GM18870 (cell line): ENCODE data around the gene KRTAP10-10.
"Not testable (repeated sequence)": the region's sequence is repeated elsewhere in the genome, so short reads cannot be mapped to it uniquely, and the experiment has no call there.

ENCODE experiments used
- ATAC-seq: cut with Tn5 transposase; IDR thresholded peaks from one replicate; pipeline ENCODE4 v1.9.1; 2021; ENCODE audit warnings: moderate library complexity; ENCODE audit not compliant: unreplicated experiment

Gene KRTAP10-10, protein sequence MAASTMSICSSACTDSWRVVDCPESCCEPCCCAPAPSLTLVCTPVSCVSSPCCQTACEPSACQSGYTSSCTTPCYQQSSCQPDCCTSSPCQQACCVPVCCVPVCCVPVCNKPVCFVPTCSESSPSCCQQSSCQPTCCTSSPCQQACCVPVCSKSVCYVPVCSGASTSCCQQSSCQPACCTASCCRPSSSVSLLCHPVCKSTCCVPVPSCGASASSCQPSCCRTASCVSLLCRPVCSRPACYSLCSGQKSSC

DNA sequence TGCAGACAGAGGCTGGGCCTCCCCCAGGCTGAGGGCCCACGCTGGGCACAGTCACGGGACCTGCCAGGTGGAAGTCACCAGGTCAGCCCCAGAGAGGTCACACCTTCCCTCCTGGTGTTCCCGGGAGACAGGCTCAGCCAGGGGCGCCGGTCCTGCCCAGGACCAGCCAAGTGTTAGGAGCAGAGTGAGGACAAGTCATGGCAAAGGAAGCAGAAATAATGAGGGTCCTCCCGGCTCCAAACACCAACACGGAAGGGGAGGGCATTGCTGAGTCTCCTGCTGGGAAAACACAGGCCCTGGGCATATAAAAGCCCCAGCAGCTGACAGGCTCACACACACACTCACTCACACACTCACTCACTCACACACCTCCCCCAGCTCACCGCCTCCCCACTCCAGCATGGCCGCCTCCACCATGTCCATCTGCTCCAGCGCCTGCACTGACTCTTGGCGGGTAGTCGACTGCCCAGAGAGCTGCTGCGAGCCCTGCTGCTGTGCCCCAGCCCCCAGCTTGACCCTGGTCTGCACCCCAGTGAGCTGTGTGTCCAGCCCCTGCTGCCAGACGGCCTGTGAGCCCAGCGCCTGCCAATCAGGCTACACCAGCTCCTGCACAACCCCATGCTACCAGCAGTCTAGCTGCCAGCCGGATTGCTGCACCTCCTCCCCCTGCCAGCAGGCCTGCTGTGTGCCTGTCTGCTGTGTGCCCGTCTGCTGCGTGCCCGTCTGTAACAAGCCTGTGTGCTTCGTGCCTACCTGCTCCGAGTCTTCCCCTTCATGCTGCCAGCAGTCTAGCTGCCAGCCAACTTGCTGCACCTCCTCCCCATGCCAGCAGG lies at the start of gene KRTAP10-10:
Gene KRTAP10-10, plus strand, starts transcription at position 339 of the 833 bp plus-strand sequence. Its CDS starts 62 bp downstream, at position 401.
- ATAC-seq: no peak

DNA sequence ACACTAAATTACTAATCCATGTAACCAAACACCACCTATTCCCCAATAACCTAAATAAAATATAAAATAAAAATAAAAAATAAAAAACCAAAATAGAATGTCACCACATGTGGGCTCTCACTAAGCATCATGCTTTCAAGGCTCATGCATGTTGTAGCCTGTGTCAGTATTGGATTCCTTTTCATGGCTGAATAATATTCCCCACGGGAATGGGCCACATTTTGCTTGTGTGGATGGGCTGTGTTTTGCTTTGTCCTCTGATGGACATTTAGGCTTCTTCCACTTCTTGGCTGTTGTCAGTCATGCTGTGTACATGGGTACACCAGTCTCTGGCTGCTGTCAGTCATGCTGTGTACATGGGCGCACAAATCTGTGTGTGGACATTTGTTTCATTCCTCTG lies 48.1 kb upstream of the KRTAP10-10 start:
- ATAC-seq: no peak

DNA sequence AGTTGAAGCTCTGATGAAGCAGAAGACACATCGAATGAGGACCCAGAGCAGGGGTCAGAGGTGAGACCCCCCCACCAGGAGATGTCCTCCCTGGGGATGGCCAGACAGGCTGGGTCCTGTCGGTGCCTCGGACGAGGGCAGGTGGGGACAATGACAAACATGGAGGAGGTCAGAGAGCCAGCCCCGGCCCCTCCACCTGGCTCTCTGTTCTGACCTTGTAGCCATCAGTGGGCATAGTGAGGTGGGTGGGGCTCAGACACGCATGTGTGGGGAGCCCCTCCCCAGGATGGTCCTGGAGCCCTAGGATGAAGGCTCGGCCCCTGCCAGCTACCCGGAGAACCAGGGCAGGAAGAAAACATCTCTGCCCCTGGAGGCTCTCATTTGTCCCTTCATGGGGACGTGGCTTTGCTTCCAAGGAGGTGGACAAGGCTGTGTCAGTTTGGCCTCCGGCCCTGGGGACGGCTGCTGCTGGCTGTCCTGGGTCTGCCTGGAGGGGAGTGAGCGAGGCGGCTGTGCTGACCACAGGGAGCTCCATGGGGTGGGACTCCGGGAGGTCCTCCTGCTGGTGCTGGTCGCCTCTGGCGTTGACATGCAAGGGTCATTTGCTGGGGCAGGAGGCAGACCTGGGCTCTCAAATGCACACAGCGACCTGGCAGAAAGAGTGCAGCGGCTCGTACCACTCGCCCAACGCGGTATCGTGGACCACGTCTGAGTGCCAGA lies 47.4 kb upstream of the KRTAP10-10 start:
- ATAC-seq: no peak

DNA sequence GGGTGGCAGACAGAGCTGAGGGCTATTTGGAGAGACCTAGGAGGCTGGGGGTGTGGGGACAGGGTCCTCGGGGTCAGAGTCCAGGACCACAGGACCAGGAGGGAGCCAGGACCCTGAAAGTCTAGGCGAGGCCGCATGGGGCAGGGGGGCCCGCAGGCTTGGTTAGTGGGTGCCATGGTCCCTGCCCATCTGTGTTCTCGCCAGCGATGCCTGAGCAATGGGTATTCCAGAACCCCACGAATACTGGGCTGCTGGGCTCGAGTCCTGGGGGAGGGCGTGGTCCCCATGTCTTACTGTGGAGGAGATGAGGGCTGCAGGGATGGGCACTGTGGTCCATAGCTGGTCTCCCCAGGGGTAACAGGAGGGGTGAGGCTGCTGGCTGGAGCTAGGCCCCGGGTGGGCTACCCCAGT lies 46.8 kb upstream of the KRTAP10-10 start:
- ATAC-seq: no peak

DNA sequence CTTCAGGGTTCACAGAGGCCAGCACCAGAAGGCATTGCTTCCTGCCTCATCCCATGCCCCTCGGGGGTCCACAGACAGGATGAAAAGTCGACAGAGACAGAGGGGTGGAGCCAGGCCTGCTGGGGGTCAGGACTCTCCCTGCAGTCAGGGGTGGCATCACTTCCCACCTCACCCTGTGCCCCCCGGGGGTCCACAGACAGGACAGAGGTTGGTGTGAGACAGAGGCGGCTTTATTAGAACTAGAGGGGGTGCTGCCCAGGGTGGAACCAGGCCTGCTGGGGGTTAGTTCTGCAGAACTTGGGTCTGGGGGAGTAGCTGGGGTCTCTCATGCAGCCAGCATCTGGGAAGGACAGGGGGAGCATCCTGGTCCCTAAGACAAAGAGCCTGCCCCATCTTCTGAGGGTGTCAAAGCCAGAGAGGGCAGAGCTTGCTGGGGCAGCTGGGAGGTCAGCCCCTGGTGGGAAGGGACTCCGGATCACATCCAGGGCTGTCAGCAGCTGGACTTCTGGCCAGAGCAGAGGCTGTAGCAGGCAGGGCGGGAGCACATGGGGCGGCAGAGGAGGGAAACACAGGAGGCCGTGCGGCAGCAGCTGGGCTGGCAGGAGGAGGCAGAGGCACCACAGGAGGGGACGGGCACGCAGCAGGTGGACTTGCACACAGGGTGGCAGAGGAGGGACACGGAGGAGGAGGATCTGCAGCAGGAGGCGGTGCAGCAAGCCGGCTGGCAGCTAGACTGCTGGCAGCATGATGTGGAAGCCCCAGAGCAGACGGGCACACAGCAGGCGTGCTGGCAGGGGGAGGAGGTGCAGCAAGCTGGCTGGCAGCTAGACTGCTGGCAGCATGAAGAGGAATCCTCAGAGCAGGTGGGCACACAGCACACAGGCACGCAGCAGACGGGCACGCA lies 46.0 kb upstream of the KRTAP10-10 start:
- not testable (repeated sequence) for ATAC-seq

DNA sequence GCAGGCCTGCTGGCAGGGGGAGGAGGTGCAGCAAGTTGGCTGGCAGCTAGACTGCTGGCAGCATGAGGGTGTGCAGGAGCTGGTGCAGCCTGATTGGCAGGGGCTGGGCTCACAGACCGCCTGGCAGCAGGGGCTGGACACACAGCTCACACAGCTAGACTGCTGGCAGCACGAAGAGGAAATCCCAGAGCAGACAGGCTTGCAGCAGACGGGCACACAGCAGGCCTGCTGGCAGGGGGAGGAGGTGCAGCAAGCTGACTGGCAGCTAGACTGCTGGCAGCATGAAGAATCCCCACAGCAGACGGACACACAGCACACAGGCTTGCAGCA lies 45.4 kb upstream of the KRTAP10-10 start:
- ATAC-seq: not testable (repeated sequence)

DNA sequence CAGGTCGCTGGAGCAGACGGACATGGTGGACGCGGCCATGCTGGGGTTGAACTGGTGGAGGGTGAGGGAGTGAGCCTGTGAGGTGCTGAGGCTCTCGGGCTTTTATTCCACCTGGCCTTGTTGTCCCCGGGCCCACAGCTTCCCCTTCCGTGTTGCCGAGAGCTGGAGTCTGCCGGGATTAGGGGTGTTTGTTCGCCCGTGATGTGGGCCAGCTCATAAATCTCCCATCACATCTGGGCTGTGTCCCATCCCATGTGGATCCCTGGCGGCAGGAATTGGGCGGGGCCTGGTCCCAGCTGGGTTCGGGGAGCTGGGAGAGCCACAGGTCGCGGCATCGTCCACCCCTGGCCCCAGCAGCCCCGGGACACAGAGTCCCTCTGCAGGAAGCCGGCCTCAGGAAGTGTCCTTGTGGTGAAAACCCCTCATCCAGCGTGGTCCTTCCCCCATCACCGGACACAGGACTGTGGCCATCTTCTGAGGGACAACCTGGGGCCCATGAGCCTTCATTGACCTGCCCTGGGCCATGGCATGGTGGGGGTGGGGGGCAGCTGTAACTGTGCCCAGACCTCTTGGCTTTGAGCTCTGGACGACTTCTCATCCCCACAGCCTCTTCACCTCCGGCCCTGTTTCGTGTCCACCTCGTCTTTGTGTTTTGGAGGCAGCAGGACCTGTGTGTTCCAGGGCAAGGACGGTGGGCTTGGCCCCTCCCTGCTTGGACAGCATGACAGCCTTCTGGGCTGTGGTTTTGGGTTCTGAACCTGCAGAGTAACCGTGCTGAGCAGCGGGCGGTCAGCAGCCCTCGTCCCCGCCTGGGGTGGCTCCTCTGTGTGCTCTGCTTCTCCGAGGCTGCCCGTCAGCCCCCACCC lies 44.5 kb upstream of the KRTAP10-10 start, which contains the start of gene KRTAP10-6:
Gene KRTAP10-6, minus strand, starts transcription at position 60 of the 866 bp plus-strand sequence. Its CDS starts 21 bp downstream, at position 39.
- ATAC-seq: no peak

DNA sequence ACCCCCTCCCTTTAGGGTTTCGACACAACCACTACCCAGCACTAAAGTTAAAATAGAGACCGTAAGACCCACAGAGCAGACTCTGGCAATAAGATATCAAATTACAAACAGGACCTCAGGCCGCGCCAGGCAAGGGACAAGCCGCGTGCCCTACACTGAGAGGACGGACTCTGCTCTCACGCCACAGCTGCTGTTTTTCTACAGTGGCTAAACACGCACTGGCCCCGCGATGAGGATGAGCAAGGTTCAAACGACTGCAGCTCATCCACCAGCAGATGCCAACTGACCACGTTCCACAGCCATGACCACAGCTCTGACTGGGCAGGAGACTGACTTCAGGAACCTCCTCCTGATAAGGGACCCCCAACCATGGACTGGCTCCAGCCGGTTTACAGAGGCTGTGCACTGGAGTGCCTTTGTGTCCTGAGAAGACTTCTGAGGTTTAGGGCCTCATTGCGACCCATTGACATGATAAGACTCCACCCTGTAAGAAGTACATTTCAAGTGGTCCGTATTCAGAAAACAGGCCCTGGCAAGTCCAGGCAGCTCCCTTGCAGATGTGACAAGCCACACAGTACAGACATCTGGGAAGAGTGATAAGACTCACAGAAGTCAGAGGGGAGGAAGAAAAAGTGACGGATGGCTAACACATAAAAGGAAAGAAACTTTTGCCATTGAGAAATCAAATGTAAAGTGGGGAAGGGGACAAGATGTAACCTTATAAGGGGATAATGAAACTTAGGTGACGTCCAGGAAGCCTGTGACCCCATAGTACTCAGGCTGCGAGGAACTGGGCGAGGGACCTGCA lies 43.4 kb upstream of the KRTAP10-10 start:
- no peak for ATAC-seq

DNA sequence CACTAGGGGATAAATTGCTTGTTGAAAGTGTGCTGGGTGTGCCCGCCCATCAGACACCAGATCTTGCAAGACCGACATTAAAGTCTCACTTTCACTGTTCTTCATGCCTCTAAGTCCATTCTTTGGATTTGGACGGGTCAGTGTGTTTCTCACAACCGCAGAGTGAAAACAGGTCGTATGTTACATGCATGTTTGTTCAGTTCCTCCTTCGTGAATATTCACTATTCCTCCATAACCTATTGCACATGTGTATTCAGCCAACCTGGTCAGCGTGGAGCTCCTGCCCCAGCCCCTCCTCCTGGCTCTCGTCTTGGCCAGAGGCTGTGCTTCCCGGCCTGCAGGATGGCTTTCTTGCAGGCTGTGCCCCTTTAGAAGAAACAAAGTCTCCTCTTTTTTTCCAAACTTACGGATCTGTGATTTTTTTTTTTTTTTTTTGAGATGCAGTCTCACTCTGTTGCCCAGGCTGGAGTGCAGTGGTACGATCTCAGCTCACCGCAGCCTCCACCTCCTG lies 42.7 kb upstream of the KRTAP10-10 start:
- no peak for ATAC-seq

DNA sequence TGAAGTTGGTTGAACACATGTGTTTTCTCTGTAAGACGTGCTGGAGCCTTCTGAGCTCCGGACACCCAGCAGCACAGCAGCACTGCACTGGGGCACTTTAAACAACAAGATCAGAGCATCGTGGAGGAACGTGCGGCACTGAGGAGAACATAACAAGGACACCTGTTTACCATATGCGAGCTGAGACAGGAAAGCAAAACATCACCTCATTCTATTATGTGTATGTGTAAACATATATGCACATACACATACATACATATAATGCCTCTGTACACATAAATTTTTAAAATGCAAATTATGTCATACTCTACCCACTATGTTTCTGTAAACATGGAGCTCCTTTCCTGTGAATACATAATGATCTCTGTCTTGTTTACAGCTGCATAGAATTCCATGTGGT lies 41.6 kb upstream of the KRTAP10-10 start:
- no peak for ATAC-seq

DNA sequence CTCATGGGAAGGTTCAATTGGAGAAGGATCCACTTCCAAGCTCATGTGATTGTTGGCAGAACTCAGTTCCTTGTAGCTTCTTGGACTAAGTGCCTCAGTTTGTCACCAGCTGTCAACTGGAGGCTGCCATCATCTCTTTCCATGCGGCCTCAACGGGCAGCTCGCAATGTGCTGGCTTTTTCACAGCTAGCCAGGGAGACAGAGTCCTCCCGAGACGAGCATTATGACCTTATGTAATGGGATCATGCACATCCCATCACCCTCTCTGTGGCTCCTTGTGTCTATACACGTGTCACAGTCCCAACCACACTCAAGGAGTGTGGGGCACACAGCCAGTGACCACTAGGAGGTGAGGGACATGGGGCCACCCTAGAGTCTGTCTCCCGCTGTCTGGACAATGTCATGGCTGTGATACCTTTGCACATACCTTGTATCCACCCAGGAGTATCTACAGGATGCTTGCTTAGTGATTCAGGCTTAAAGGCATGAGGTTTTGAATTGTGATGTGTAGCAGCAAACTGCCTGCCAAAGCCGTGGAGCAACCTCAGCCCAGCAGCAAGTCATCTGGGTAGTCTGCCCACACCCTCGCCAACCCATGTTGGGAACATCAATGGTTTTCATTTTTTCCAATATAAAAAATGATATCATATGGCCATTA lies 41.0 kb upstream of the KRTAP10-10 start:
- ATAC-seq: no peak

DNA sequence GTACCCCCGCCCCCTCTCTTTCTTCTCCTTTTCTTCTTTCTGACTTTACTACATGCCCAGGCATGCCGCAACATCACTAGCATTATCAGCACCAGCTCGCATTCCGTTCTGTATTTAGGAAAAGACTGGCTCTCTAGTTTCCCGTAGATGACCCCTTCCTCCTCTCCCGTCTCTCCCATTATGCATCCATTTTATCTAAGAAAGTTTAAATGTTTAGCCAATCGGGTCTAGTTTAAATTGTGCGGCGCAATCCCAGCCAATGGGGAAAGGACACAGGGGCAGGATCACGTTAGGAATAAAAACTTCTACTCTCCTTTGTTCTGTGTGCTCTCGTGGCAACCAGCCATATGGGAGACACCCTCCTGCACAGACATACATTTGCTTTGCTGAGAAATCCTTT lies 39.1 kb upstream of the KRTAP10-10 start:
- no peak for ATAC-seq

DNA sequence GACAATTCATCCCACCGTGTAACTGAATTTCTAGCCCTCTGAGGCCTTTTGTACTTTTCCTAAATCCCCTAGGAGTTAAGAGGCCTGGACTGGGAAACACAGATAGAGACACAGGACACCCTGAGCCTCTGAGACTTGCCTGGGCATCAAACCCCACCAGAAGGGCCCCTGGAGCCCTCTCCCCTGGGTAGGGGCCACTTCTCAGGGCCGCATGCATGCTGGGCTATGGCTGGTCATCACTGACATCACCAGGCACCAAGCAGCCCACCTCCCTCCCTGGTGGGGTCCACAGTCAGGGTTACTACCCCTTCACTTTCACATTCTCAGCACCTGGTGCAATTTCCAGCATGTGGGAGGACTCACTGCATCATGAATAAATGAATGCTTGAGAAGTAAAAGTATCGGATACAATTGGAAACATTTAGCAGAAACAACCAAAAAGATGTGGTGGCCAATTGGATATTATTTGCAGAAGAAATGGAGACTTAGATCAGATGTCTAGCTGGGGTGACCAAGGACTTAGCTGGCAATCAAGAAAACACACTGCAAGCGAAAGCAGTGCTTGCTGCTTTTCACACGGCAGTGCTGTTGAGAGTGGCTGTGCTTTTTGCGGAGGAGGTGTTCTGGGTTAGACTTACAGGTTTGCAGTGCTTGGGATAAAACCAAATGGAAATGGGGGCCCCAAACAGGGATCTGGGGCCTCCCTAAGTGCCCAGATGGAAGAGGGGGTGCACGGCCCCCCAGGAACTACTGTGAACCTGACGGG lies 37.7 kb upstream of the KRTAP10-10 start:
- ATAC-seq: no peak

DNA sequence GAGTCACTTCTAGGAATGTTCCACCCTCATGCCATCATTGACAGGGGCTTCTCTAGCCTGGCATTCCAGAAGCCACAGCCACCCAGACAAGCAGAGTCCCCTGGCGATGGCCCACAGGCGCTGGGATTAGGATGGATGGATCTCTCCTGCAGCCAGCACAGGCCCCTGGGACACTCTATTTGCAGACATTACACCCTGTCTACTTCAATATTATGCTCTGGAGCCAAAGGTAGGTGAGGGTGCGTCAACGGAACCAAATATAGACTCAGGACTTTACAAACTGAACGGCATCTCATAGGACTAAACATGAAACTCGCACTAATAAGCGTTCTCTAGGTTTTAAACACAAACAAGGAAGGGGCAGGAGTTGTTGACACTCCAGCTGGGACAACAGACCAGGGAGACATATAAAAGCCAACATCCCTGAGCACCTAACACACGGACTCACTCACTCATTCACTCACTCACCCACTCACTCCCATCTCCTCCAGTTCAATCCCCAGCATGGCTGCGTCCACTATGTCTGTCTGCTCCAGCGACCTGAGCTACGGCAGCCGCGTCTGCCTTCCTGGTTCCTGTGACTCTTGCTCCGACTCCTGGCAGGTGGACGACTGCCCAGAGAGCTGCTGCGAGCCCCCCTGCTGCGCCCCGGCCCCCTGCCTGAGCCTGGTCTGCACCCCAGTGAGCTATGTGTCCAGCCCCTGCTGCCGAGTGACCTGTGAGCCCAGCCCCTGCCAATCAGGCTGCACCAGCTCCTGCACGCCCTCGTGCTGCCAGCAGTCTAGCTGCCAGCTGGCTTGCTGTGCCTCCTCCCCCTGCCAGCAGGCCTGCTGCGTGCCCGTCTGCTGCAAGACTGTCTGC lies 36.8 kb upstream of the KRTAP10-10 start, which contains the start of gene KRTAP10-7:
Gene KRTAP10-7, plus strand, starts transcription at position 480 of the 861 bp plus-strand sequence. Its CDS starts 25 bp downstream, at position 505.
- not testable (repeated sequence) for ATAC-seq

DNA sequence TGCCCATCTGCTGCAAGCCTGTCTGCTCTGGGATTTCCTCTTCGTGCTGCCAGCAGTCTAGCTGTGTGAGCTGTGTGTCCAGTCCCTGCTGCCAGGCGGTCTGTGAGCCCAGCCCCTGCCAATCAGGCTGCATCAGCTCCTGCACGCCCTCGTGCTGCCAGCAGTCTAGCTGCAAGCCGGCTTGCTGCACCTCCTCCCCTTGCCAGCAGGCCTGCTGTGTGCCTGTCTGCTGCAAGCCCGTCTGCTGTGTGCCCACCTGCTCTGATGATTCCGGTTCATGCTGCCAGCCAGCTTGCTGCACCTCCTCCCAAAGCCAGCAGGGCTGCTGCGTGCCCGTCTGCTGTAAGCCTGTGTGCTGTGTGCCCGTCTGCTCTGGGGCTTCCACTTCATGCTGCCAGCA lies 36.1 kb upstream of the KRTAP10-10 start:
- not testable (repeated sequence) for ATAC-seq
